HEK293 (cell line): Measurements from ENCODE around the gene FRA10AC1.

Source experiments
- CTCF ChIP-seq: fragments of 450-650 bp; formaldehyde crosslinking; IDR thresholded peaks from 2 replicates; pipeline ENCODE4 v1.5.1; 2016; ENCODE audit warnings: missing biosample characterization, missing genetic modification characterization
- ELK4 ChIP-seq: IDR thresholded peaks from 2 replicates; pipeline ENCODE4 v1.6.1; 2011; ENCODE audit warnings: mild to moderate bottlenecking, low read depth, low read length, borderline replicate concordance
- RBAK ChIP-seq: fragments of 450-650 bp; formaldehyde crosslinking; IDR thresholded peaks from 2 replicates; pipeline ENCODE4 v1.5.1; 2016; ENCODE audit warnings: missing biosample characterization, missing genetic modification characterization
- SETDB1 ChIP-seq: IDR thresholded peaks from one replicate; pipeline ENCODE4 v1.6.1; 2017; ENCODE audit warnings: mild to moderate bottlenecking, low read length, moderate library complexity, mixed read lengths; ENCODE audit not compliant: insufficient read length
- TCF7L2 ChIP-seq: IDR thresholded peaks from 2 replicates; pipeline ENCODE4 v1.6.1; 2011; ENCODE audit warnings: low read depth, mild to moderate bottlenecking, inconsistent platforms, low read length, moderate library complexity, borderline replicate concordance
- YY1 ChIP-seq: fragments of 450-650 bp; formaldehyde crosslinking; IDR thresholded peaks from 2 replicates; pipeline ENCODE4 v1.5.1; 2018; ENCODE audit warnings: missing biosample characterization, missing genetic modification characterization
- ZNF114 ChIP-seq: fragments of 450-650 bp; formaldehyde crosslinking; IDR thresholded peaks from 2 replicates; pipeline ENCODE4 v1.5.0; 2017; ENCODE audit warnings: missing biosample characterization, missing genetic modification characterization
- ZNF221 ChIP-seq: fragments of 450-650 bp; formaldehyde crosslinking; IDR thresholded peaks from 2 replicates; pipeline ENCODE4 v1.5.1; 2017; ENCODE audit warnings: missing biosample characterization, missing genetic modification characterization, borderline replicate concordance
- ZNF37A ChIP-seq: fragments of 450-650 bp; IDR thresholded peaks from 2 replicates; pipeline ENCODE4 v1.5.1; 2018; ENCODE audit warnings: missing biosample characterization, missing genetic modification characterization
- ZNF510 ChIP-seq: fragments of 450-650 bp; formaldehyde crosslinking; IDR thresholded peaks from 2 replicates; pipeline ENCODE4 v1.5.1; 2018; ENCODE audit warnings: mild to moderate bottlenecking, missing genetic modification characterization, missing biosample characterization; ENCODE audit not compliant: insufficient replicate concordance
- ZNF707 ChIP-seq: fragments of 450-650 bp; formaldehyde crosslinking; IDR thresholded peaks from 2 replicates; pipeline ENCODE4 v1.5.1; 2016; ENCODE audit warnings: missing biosample characterization, missing genetic modification characterization
- ZNF768 ChIP-seq: fragments of 450-650 bp; formaldehyde crosslinking; IDR thresholded peaks from 2 replicates; pipeline ENCODE4 v1.5.1; 2018; ENCODE audit warnings: missing biosample characterization, mild to moderate bottlenecking, missing genetic modification characterization
- ZNF843 ChIP-seq: fragments of 450-650 bp; formaldehyde crosslinking; IDR thresholded peaks from 2 replicates; pipeline ENCODE4 v1.5.1; 2016; ENCODE audit warnings: missing biosample characterization, missing genetic modification characterization

GRCh38 chr10:93652857-93653256 lies 49.5 kb downstream of the FRA10AC1 start:
- TF ChIP-seq TCF7L2, result no peak
- TF ChIP-seq CTCF (tag by site-specific recombination), result no peak
- no peak for TF ChIP-seq ZNF843
- TF ChIP-seq ELK4, result no peak
- TF ChIP-seq SETDB1, result no peak
- TF ChIP-seq ZNF707 (tag by site-specific recombination), result no peak
- no peak for TF ChIP-seq ZNF221
- TF ChIP-seq YY1, result no peak
- no peak for TF ChIP-seq ZNF768 (tag by site-specific recombination)
- no peak for TF ChIP-seq RBAK (tag by site-specific recombination)
- no peak for TF ChIP-seq ZNF114 (tag by site-specific recombination)
- TF ChIP-seq ZNF510, result no peak
- no peak for TF ChIP-seq ZNF37A (tag by site-specific recombination)
